HepG2 (cell line): ENCODE data around the gene SCIN.

ENCODE experiments used
- MAFK ChIP-seq, 2 experiments: IDR thresholded peaks in 1 of 2; conservative IDR thresholded peaks in 1 of 2; 2 replicates each; pipeline ENCODE4 v1.6.1; 2011; ENCODE audit warnings: improper control_type of control experiment in 2 of 2, low read length in 2 of 2
- MEIS2 ChIP-seq: sonication (generic); formaldehyde crosslinking; IDR thresholded peaks from 2 replicates; pipeline ENCODE4 v1.9.0; 2021; ENCODE audit warnings: mild to moderate bottlenecking, missing genetic modification reagents
- TF ChIP-seq, protein P1 (sequence below): sonication (generic); formaldehyde crosslinking; IDR thresholded peaks from 2 replicates; pipeline ENCODE4 v1.4.0; 2020; ENCODE audit warnings: missing genetic modification reagents, mild to moderate bottlenecking, borderline replicate concordance
- TF ChIP-seq, protein P2 (sequence below): sonication (generic); formaldehyde crosslinking; IDR thresholded peaks from 2 replicates; pipeline ENCODE4 v1.5.0; 2020; ENCODE audit warnings: mild to moderate bottlenecking, missing genetic modification reagents, moderate library complexity

DNA sequence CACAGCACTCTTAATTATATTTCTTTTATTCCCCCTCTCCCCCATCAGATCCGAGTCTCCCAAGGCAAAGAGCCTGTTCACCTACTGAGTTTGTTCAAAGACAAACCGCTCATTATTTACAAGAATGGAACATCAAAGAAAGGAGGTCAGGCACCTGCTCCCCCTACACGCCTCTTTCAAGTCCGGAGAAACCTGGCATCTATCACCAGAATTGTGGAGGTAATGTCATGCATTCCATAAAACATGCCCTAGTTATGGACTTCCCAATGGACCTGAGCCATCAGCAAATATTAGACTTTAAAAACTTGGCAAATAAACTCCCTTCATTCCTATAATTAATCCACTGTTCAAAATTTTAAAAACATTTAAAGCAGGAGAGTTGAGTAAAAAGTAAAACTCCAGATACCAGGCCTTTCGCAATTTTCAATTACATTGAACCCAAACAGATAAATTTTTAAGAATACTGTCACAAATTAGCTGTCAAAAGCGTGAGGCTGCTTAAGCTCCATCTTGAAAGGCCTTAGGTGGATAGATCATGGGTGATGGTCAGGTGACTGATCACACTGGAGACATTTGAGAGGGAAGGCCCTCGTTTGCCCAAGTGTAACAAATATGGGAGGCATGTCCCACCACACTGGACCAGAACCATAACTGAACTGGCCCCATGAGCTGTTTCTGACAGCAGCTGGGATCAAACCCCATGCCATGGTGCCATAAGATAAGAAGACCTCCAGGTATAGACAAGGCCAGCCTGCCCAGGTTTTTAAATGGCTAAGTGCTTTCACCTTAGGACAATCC lies 70.0 kb downstream of the SCIN start:
- TF ChIP-seq, protein P1, sequence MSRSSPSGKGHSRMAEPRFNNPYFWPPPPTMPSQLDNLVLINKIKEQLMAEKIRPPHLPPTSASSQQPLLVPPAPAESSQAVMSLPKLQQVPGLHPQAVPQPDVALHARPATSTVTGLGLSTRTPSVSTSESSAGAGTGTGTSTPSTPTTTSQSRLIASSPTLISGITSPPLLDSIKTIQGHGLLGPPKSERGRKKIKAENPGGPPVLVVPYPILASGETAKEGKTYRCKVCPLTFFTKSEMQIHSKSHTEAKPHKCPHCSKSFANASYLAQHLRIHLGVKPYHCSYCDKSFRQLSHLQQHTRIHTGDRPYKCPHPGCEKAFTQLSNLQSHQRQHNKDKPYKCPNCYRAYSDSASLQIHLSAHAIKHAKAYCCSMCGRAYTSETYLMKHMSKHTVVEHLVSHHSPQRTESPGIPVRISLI (CRISPR knock-in tag), result peak; percentile 27; the same call in 1 of the 2 replicates
- TF ChIP-seq MAFK (conservative IDR thresholded peaks at IDR 0.05 in 1 of 2, IDR thresholded peaks at IDR 0.05 in 1 of 2; ENCODE audit: low read length in 2 of 2), result no peak
- TF ChIP-seq, protein P2, sequence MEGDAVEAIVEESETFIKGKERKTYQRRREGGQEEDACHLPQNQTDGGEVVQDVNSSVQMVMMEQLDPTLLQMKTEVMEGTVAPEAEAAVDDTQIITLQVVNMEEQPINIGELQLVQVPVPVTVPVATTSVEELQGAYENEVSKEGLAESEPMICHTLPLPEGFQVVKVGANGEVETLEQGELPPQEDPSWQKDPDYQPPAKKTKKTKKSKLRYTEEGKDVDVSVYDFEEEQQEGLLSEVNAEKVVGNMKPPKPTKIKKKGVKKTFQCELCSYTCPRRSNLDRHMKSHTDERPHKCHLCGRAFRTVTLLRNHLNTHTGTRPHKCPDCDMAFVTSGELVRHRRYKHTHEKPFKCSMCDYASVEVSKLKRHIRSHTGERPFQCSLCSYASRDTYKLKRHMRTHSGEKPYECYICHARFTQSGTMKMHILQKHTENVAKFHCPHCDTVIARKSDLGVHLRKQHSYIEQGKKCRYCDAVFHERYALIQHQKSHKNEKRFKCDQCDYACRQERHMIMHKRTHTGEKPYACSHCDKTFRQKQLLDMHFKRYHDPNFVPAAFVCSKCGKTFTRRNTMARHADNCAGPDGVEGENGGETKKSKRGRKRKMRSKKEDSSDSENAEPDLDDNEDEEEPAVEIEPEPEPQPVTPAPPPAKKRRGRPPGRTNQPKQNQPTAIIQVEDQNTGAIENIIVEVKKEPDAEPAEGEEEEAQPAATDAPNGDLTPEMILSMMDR (CRISPR knock-in tag), result no peak
- 0 out of 2 replicates have a peak, but pooled peaks have one; percentile 42 for TF ChIP-seq MEIS2 (CRISPR knock-in tag)
